NCI-H2171 (cell line): ENCODE measurements around the gene SPRR2B.
"Not testable (repeated sequence)": the region's sequence is repeated elsewhere in the genome, so short reads cannot be mapped to it uniquely, and the experiment has no call there.

ENCODE experiments used
- DNase-seq: peaks from one replicate; lab custom pipeline; 2025; lab: John Stamatoyannopoulos, UW

Gene SPRR2B

DNA sequence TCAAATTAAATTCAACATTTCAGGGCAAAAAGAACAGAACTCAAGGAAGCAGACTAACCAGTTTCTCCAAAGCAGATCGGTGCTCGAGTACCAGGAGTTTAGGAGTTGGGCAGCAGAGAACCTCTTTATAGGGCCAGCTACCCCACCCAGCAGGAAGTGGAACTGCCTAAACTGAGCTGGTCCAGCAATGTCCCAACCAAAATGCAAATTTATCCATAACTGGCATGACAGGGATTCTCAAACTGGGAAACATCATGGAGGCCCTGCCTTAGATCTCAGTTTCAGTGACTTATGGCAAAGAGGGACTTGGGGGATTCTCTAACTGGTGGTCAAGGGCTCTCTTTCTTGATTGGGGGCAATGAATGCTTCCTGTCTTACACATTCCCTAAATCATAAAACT, at the start of gene SPRR2B:
TSS of gene SPRR2B (minus strand) at position 101 of the 400 bp plus-strand sequence. CDS start 772 bp downstream, outside the sequence.
- DNase-seq, result no peak

- no peak for DNase-seq
Observed at GRCh38 chr1:153120945-153121344, 49.5 kb upstream of the SPRR2B start.

DNA sequence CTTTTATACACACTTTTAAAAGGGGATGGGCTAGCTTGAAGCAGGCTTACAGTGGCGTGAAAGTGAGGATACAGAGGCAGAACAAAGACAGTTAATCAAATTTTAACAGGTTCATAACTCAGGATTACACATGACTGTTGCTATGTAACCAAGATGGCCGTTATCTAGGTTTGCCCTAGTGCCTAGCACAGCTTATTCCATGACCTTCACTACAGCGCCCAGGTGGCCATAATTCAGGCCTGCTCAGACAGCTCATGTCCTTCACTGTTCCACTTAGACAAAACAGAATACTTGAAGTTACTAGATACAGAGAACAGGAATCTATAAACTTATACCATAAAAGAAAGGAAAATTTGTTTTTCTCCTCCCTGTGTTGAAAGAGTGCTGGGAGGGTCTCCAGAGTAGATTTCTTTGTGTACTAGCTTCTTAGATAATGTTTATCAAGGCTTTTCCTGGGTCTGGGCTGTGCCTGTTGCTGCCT, 48.1 kb upstream of the SPRR2B start:
- no peak for DNase-seq

GRCh38 chr1:153115264-153115663, 43.9 kb upstream of the SPRR2B start:
- not testable (repeated sequence) for DNase-seq

DNA sequence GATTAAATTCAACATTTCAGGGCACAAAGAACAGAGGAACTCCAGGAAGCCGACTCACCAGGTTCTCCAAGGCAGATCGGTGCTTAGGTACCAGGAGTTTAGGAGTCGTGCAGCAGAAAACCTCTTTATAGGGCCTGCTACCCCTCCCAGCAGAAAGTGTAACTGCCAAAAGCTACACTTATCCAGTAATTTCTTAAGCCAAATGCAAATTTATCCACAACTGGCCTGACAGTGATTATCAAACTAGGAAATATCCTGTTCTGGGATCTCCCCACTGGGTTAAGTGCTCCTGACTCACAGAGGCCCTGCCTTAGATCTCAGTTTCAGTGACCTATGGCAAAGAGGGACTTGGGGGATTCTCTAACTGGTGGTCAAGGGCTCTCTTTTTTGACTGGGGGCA, 42.0 kb upstream of the SPRR2B start, which contains the start of gene SPRR2F:
TSS of gene SPRR2F (minus strand) at position 101 of the 400 bp plus-strand sequence. CDS start 783 bp downstream, outside the sequence.
- DNase-seq, result no peak

DNA sequence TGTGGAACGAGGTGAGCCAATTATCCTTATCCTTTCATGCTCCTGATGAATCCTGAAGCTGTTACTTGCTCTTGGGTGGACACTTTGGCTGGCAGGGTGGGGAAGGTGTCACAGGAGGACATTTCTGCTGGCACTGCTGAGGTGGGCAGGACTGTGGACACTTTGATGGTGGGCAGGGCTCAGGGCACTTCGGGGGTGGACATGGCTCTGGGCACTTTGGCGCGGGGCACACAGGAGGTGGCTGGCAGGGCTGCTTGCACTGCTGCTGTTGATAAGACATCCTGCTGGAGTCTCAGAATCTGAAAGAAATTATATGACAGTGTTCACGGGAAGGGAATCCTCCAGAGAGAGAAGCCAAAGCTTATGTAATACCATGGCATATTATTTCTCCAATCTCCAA, 41.0 kb upstream of the SPRR2B start:
- not testable (repeated sequence) for DNase-seq

DNA sequence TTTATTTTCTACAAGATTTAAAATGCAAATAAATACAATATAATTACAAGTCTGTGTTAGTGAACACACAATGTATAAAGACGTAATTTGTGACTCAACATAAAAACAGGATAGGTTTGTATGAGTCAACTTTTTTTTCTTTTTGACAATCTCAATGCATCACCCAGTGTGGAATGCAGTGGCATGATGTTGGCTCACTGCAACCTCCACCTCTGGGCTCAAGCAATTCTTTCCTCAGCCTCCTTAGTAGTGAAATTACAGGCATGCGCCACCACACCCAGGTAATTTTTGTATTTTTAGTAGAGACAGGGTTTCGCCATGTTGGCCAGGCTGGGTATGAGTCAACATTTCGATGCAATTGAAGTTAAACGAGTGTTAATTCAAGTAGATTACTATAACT, 28.8 kb upstream of the SPRR2B start:
- no peak for DNase-seq

GRCh38 chr1:153099461-153100045, 28.1 kb upstream of the SPRR2B start:
- DNase-seq, result no peak

GRCh38 chr1:153095764-153096163, 24.4 kb upstream of the SPRR2B start:
- DNase-seq, result no peak

DNA sequence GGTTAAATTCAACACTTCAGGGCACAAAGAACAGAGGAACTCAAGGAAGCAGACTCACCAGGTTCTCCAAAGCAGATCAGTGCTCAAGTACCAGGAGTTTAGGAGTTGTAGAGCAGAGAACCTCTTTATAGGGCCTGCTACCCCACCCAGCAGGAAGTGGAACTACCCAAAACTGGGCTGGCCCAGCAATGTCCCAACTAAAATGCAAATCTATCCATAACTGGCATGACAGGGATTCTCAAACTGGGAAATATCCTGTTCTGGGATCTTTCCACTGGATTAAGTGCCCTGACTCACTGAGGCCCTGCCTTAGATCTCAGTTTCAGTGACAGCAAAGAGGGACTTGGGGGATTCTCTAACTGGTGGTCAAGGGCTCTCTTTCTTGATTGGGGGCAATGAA, 23.0 kb upstream of the SPRR2B start, which contains the start of gene SPRR2E:
TSS of gene SPRR2E (minus strand) at position 101 of the 400 bp plus-strand sequence. CDS start 775 bp downstream, outside the sequence.
- no peak for DNase-seq

GRCh38 chr1:153087652-153088051, 16.2 kb upstream of the SPRR2B start:
- DNase-seq, result no peak

- DNase-seq, result no peak
Observed at GRCh38 chr1:153081736-153082135, 10.3 kb upstream of the SPRR2B start.

DNA sequence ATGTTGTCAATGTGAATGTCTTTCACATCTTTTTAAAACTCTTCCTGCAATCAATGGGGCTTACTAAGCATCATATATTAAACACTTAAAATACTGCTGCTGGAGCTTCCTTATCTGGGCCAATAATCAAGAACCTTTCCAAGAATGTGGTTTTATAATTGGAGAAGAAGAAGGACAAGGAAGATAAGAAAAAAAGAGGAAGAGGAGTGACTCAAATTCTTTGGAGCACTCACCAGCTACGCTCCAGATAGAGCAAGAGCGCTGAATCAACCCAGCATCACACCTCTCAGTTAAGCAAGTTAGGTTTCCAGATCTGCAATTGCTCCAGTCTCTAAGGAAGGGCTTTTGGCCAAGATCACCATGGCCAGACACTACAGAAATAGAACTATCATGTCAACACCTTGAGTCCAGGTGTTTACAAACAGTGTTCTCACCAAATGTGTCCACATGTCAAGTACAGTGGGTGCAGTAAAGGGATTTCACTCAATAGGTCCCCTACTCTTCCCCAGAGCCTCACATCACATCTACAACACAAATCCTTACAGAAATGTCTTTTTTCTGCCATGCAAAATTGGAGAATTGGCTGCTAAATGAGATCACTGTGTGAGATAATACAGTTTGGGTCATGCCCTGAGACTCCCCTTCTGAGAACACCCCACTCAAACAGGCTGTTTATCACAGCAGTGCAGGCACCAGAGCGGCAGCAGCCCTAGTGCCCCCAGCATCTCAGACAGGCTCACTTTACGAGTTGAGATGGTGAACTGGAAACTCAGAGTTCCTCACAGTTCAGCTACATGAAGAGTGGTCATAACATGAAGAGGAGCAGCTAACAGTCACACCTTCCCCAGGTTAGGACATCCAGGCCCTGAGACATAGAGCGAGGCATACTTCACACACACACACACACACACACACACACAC, 1.7 kb upstream of the SPRR2B start:
- no peak for DNase-seq

- DNase-seq, result no peak
Observed at GRCh38 chr1:153070243-153070642, 1.2 kb downstream of the SPRR2B start.

DNA sequence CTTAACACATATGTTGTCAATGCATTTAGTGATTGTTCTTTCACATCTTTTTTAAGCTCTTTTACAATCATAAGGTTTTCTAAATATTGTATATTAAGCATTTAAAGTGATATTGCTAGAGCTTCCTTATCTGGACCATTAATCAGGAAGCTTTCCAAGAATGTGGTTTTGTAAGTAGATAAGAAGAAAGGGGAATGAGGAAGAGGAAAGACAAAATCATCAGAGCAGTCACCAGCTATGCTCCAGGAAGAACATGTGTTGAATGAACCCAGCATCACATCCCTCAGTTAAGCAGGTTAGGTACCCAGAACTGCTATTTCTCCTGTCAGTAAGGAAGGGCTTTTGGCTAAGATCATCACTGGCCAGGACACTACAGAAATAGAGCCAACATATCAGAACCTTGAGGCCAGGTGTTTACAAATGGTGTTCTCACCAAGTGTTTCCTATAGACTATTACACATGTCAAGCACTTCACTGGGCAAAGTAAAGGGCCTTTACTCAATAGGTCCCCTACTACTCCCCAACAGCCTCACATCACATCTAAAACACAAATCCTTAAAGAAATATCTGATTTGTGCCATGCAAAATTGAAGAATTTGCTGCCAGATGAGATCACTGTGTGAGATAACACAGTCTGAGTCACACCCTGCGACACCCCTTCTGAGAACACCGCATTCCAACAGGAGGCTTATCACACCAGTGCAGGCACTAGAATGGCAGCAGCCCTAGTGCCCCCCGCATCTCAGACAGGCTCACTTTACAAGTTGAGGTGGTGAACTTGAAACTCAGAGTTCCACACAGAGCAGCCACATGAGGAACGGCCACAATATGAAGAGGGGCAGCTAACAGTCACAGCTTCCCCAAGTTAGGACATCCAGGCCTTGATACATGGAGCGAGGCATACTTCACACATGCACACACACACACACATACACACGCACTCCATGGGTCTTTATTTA, 12.3 kb downstream of the SPRR2B start:
- DNase-seq, result no peak

DNA sequence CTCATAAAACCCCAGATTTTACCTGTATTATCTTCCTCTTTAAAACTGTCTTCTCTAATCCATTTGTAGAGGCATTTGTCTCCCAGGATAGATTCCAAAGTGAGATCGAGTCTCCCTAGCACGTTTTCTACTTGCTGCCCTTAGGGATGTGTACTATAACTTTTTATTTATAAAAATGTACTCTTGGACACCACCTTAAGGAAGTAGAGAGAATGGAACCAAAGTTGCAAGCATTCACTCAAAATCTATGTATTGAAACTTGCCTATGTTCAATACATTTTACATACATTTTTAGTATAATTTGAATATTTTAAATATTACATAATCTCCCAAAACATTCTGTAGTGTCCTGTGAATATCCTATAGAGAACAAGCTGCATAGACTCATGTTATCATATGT, 13.3 kb downstream of the SPRR2B start:
- DNase-seq, result no peak

DNA sequence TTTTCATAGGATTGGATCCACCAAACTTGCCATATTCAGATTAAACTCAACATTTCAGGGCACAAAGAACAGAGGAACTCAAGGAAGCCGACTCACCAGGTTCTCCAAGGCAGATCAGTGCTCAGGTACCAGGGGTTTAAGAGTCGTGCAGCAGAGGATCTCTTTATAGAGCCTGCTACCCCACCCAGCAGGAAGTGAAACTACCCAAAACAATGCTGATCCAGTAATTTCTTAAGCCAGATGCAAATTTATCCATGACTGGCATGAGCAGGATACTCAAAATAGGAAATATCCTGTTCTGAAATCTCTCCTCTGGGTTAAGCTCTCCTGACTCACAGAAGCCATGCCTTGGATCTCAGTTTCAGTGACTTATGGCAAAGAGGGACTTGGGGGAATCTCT, 14.0 kb downstream of the SPRR2B start, which contains the start of gene SPRR2A:
TSS of gene SPRR2A (minus strand) at position 138 of the 400 bp plus-strand sequence. CDS start 777 bp downstream, outside the sequence.
- no peak for DNase-seq

- DNase-seq, result not testable (repeated sequence)
Observed at GRCh38 chr1:153056111-153056510, 15.3 kb downstream of the SPRR2B start.

DNA sequence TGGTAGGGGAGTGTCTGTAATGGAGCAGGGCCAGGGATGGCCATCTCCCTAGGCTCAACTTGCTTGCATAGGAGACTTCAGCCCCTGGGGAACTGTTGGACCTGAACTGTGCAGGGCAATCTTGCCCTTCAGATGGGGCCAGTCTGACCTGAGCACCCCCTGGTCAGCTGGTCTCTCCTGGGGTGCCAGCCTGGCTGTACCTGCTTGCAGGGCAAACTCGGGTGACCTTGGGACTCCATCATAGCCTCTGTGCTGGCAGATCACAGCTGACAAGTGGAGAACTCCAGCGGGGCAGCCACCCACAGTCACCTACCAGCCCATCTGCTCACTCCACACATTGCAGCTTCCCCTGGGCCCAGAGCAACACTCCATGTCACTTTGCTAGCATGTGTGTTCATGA, 22.2 kb downstream of the SPRR2B start:
- DNase-seq, result no peak

DNA sequence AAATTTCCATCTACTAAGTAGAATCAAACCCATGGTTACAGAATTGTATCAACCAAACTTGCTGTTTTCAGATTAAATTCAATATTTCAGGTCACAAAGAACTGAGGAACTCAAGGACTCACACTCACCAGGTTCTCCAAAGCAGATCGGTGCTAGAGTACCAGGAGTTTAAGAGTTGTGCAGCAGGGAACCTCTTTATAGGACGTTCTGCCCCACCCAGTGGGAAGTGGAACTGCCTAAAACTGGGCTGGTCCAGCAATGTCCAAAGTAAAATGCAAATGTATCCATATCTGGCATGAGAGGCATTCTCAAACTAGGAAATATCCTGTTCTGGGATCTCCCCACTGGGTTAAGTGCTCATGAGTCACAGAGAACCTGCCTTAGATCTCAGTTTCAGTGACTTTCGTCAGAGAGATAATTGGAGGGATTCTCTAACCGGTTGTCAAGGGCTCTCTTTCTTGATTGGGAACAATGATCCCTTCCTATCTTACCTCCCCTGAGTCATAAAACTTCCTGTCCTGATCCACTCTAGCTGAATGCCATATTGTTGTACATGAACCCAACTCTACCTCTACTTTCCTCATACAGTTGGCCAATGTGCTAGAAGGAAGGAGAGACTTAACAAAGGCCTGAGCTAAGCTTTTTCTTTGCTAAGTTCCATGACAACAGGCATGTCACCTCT, 30.3 kb downstream of the SPRR2B start, which contains the start of gene SPRR2D:
TSS of gene SPRR2D (minus strand) at position 171 of the 682 bp plus-strand sequence. CDS start 774 bp downstream, outside the sequence.
- no peak for DNase-seq

DNA sequence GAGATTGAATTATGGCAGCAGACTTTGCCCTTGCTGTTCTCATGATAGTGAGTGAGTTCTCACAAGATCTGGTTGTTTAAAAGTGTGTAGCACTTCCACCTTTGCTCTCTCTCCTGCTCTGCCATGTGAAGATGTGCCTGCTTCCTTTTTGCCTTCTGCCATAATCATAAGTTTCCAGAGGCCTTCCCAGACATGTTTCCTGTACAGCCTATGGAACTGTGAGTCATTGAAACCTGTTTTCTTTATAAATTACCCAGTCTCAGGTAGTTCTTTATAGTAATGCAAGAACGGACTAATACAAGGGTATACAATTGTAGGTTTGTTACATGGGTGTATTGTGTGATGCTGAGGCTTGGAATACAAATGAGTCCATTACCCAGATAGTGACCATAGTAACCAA, 36.2 kb downstream of the SPRR2B start:
- DNase-seq, result no peak
